HCT116 (cell line): ENCODE results near the gene TIAM1. TPM values are rescaled to one million over a fixed set of nuclear protein-coding genes. Genes with fewer than 3 reads are reported as not detected.

Experiments used
- ATAC-seq: fragments of 200-7000 bp; cut with Tn5 transposase; 2 replicates; pipeline ENCODE4 v1.9.1; 2020; ENCODE audit warnings: mild to moderate bottlenecking, moderate library complexity
- BruUV-seq: library from RNA; stranded (reverse); fragments of 400-500 nt; replicated peaks from 2 replicates; lab custom pipeline; 2021; lab: Mats Ljungman, UMichigan
- CTCF ChIA-PET: fragments of 300-600 bp; sonication (Branson Sonifier 250); formaldehyde crosslinking; loops from one replicate; lab custom pipeline; 2021; ENCODE audit warnings: antibody characterized with exemption; lab: Charles Lee
- POLR2A ChIA-PET: fragments of 300-600, 350-600 bp; sonication (Branson Sonifier 250); formaldehyde crosslinking; loops from one replicate; lab custom pipeline; 2021; ENCODE audit warnings: antibody characterized with exemption; lab: Charles Lee
- RAD21 ChIA-PET, 2 experiments: fragments of 300-600 bp; sonication (Branson Sonifier 250); formaldehyde crosslinking; loops; one replicate each; lab custom pipeline; 2023; ENCODE audit warnings: low total read pairs in 2 of 2; ENCODE audit not compliant: uncharacterized antibody in 2 of 2, unreplicated experiment in 2 of 2, low non-redundant PET in 1 of 2; lab: Charles Lee
- DNase-seq: peaks from one replicate; pipeline ENCODE4 v3.0.0-alpha.2; 2010; ENCODE audit warnings: low read depth, low spot score
- H2AFZ ChIP-seq: fragments of 200-600 bp; shearing (Covaris generic), sonication (generic); 2 replicates; pipeline ENCODE4 v1.6.1; 2017; ENCODE audit warnings: low read depth, mixed run types, mixed read lengths, antibody characterized with exemption, low read length; ENCODE audit not compliant: poor library complexity, severe bottlenecking
- H3K27ac ChIP-seq: 2 replicates; pipeline ENCODE4 v1.5.1; 2012; ENCODE audit warnings: low read depth, low read length
- H3K27me3 ChIP-seq: fragments of 200-600 bp; sonication (generic); 2 replicates; pipeline ENCODE4 v1.6.1; 2016; ENCODE audit warnings: mixed run types, low read length, mixed read lengths; ENCODE audit not compliant: insufficient read depth
- H3K36me3 ChIP-seq, 2 experiments: fragments of 200-500 bp in 1 of 2; fragments of 200-600 bp in 1 of 2; sonication (Bioruptor generic) in 1 of 2; sonication (generic) in 1 of 2; 2 replicates each; pipeline versions ENCODE4 v1.5.1 to v1.6.1; 2014 to 2016; ENCODE audit warnings: low read length in 2 of 2, inconsistent platforms in 1 of 2, mixed read lengths in 1 of 2, mixed run types in 1 of 2; ENCODE audit not compliant: insufficient read depth in 2 of 2, control insufficient read depth in 1 of 2
- H3K4me1 ChIP-seq, 2 experiments: fragments of 200-600 bp in 1 of 2; sonication (generic) in 1 of 2; 2 replicates each; pipeline versions ENCODE4 v1.5.1 to v1.6.1; 2012 to 2017; ENCODE audit warnings: low read length in 2 of 2, inconsistent platforms in 1 of 2, mild to moderate bottlenecking in 1 of 2, mixed read lengths in 1 of 2, mixed run types in 1 of 2, moderate library complexity in 1 of 2; ENCODE audit not compliant: insufficient read depth in 2 of 2, control insufficient read depth in 1 of 2
- H3K4me2 ChIP-seq: fragments of 200-600 bp; sonication (generic); 2 replicates; pipeline ENCODE4 v1.6.1; 2017; ENCODE audit warnings: mixed run types, low read length, mixed read lengths
- H3K4me3 ChIP-seq, 2 experiments: fragments of 200-600 bp in 1 of 2; sonication (generic) in 1 of 2; replicated peaks in 1 of 2; 2 replicates each; pipeline ENCODE4 v1.5.1; 2011 to 2016; ENCODE audit warnings: low read length in 2 of 2, control low read depth in 1 of 2, low read depth in 1 of 2, mild to moderate bottlenecking in 1 of 2, mixed read lengths in 1 of 2, mixed run types in 1 of 2
- H3K79me2 ChIP-seq: fragments of 200-600 bp; sonication (generic); 2 replicates; pipeline ENCODE4 v1.6.1; 2017; ENCODE audit warnings: mild to moderate bottlenecking, mixed run types, low read length, moderate library complexity, mixed read lengths; ENCODE audit not compliant: insufficient read depth
- H3K9ac ChIP-seq: fragments of 200-600 bp; sonication (generic); 2 replicates; pipeline ENCODE4 v1.6.1; 2016; ENCODE audit warnings: low read length, mixed read lengths
- H3K9me2 ChIP-seq: fragments of 200-600 bp; sonication (generic), shearing (Covaris generic); 2 replicates; pipeline ENCODE4 v1.6.1; 2017; ENCODE audit warnings: mixed run types, mild to moderate bottlenecking, moderate library complexity; ENCODE audit not compliant: insufficient read depth
- H3K9me3 ChIP-seq, 2 experiments: fragments of 200-500 bp in 1 of 2; fragments of 200-600 bp in 1 of 2; sonication (Bioruptor generic) in 1 of 2; sonication (generic) in 1 of 2; 2 replicates each; pipeline ENCODE4 v1.6.1; 2014 to 2017; ENCODE audit warnings: low read length in 2 of 2, mixed read lengths in 2 of 2, inconsistent platforms in 1 of 2, low read depth in 1 of 2, mild to moderate bottlenecking in 1 of 2, mixed run types in 1 of 2, moderate library complexity in 1 of 2; ENCODE audit not compliant: control insufficient read depth in 1 of 2, insufficient read depth in 1 of 2
- H4K20me1 ChIP-seq: fragments of 200-600 bp; sonication (generic), shearing (Covaris generic); 2 replicates; pipeline ENCODE4 v1.6.1; 2017; ENCODE audit warnings: mixed run types, mild to moderate bottlenecking, moderate library complexity; ENCODE audit not compliant: insufficient read depth
- EGR1 ChIP-seq: IDR thresholded peaks from 2 replicates; pipeline ENCODE4 v1.6.1; 2012; ENCODE audit warnings: low read depth
- EZH2 ChIP-seq: fragments of 200-600 bp; sonication (generic); IDR thresholded peaks from 2 replicates; pipeline ENCODE4 v1.6.1; 2017; ENCODE audit warnings: antibody characterized with exemption, mixed run types
- EZH2phosphoT487 ChIP-seq: fragments of 200-600 bp; IDR thresholded peaks from 2 replicates; pipeline ENCODE4 v1.6.1; 2018; ENCODE audit warnings: antibody characterized with exemption, borderline replicate concordance
- JUND ChIP-seq: IDR thresholded peaks from 2 replicates; pipeline ENCODE4 v1.6.1; 2012
- RAD21 ChIP-seq: IDR thresholded peaks from 2 replicates; pipeline ENCODE4 v1.6.1; 2012; ENCODE audit warnings: low read depth, mild to moderate bottlenecking
- REST ChIP-seq: IDR thresholded peaks from 2 replicates; pipeline ENCODE4 v1.6.1; 2012; ENCODE audit warnings: low read depth
- SRF ChIP-seq: IDR thresholded peaks from 2 replicates; pipeline ENCODE4 v1.6.1; 2012; ENCODE audit warnings: low read depth
- TCF7L2 ChIP-seq: IDR thresholded peaks from 2 replicates; pipeline ENCODE4 v1.7.0; 2011; ENCODE audit warnings: borderline replicate concordance, inconsistent platforms; ENCODE audit not compliant: insufficient read depth, insufficient read length; ENCODE audit errors: extremely low read depth
- ZFX ChIP-seq: fragments of 450-650 bp; IDR thresholded peaks from 2 replicates; pipeline ENCODE4 v1.6.1; 2017
- intact Hi-C: fragments of 100-400 bp; cut with micrococcal nuclease; formaldehyde crosslinking; loops from 2 replicates; pipeline ENCODE4 v1.10.0; 2022
- total RNA-seq: library from RNA; stranded (reverse); gene quantifications from one replicate; pipeline ENCODE4 v1.2.1, GENCODE V29; 2021; ENCODE audit not compliant: unreplicated experiment

TIAM1 gene
- total RNA-seq, 1 experiment from 2014 or later: 47.8 TPM

- no peak for TF ChIP-seq SRF
- TF ChIP-seq, all 23 proteins: peak for 0
These were observed 20.3 kb upstream of the TIAM1 start (continued) for GRCh38 chr21:31364253-31364945.

GRCh38 chr21:31363720-31364119 is 19.7 kb upstream of the TIAM1 start:
- Histone ChIP-seq H3K9ac (no peak overlapping the region), H3K79me2 (no peaks in the 10 kb centered on the region), H3K36me3 (no peaks in the 10 kb centered on the region), H3K27me3 (no peaks in the 10 kb centered on the region), H3K4me2 (peak overlapping the region; percentile 14; the same call in 1 of the 2 replicates), H4K20me1 (no peaks in the 10 kb centered on the region), H3K9me3 (no peaks in the 10 kb centered on the region), H3K9me2 (no peaks in the 10 kb centered on the region), H3K4me3 (no peak overlapping the region), H2AFZ (no peak overlapping the region), H3K4me1 (peaks cover 52 to 80% of the 10 kb centered on the region in 2 experiments), H3K27ac (no peak overlapping the region)
- TF ChIP-seq EZH2phosphoT487: no peak
- TF ChIP-seq EGR1: no peak
- TF ChIP-seq REST: no peak
- no peak for TF ChIP-seq EZH2
- no peak for TF ChIP-seq ZFX
- no peak for TF ChIP-seq RAD21
- no peak for TF ChIP-seq JUND
- no peak for TF ChIP-seq TCF7L2
- ChIA-PET RAD21 (no interaction called here), POLR2A (interaction anchor here (0.5 to 2.5 kb wide), 3 partner anchors 10 to 156 kb away, joined by 3 to 10 read pairs (median 6); no protein-coding TSS in a partner anchor), CTCF (no interaction called here)
- intact Hi-C loops: no loop called here
- no TSS peak for BruUV-seq
- ATAC-seq (no peak), DNase-seq (no peak)
